NB4 (cell line): ENCODE data around the gene MYO10.

Experiments
- DNase-seq: peaks from one replicate; pipeline ENCODE4 v3.0.0; 2010; ENCODE audit warnings: low read depth
- H3K4me3 ChIP-seq: one replicate; pipeline ENCODE4 v1.5.1; 2011; ENCODE audit warnings: mild to moderate bottlenecking, low read depth, low read length, moderate library complexity
- CTCF ChIP-seq: IDR thresholded peaks from one replicate; pipeline ENCODE4 v1.5.1; 2012; ENCODE audit warnings: low read depth, low read length
- MAX ChIP-seq: IDR thresholded peaks from 2 replicates; pipeline ENCODE4 v1.6.1; 2011; ENCODE audit warnings: low read depth, low read length
- MYC ChIP-seq: IDR thresholded peaks from 2 replicates; pipeline ENCODE4 v1.6.1; 2011; ENCODE audit warnings: low read depth, low read length
- POLR2A ChIP-seq: IDR thresholded peaks from 2 replicates; pipeline ENCODE4 v1.6.1; 2011; ENCODE audit warnings: mild to moderate bottlenecking; ENCODE audit not compliant: insufficient read length; ENCODE audit errors: extremely low read depth

Gene MYO10

GRCh38 chr5:16812448-16812847 is 123.6 kb downstream of the MYO10 start:
- no peak for TF ChIP-seq MAX
- no peak for TF ChIP-seq CTCF
- TF ChIP-seq POLR2A: no peak
- no peak for TF ChIP-seq MYC
- DNase-seq: no peak
- H3K4me3 ChIP-seq: no peak overlapping the region

- no peak for DNase-seq
- TF ChIP-seq MAX (no peak), MYC (no peak), POLR2A (no peak), CTCF (no peak)
- no peak overlapping the region for H3K4me3 ChIP-seq
Measured at GRCh38 chr5:16810208-16810854, 125.8 kb downstream of the MYO10 start.

GRCh38 chr5:16809395-16810207 is 126.5 kb downstream of the MYO10 start:
- no peak overlapping the region for H3K4me3 ChIP-seq
- no peak for DNase-seq
- TF ChIP-seq CTCF: no peak

- no peak for TF ChIP-seq POLR2A
- TF ChIP-seq MAX: no peak
- no peak for TF ChIP-seq CTCF
- no peak for TF ChIP-seq MYC
- H3K4me3 ChIP-seq: no peak overlapping the region
- no peak for DNase-seq
Measured at GRCh38 chr5:16809010-16809394, 127.1 kb downstream of the MYO10 start.

- no peak for TF ChIP-seq CTCF
- TF ChIP-seq MAX: no peak
- no peak for TF ChIP-seq MYC
- TF ChIP-seq POLR2A: no peak
- H3K4me3 ChIP-seq: no peak overlapping the region
- no peak for DNase-seq
Measured at GRCh38 chr5:16808021-16808420, 128.1 kb downstream of the MYO10 start.

- DNase-seq: no peak
- TF ChIP-seq POLR2A (no peak), CTCF (no peak), MYC (no peak), MAX (no peak)
- H3K4me3 ChIP-seq: no peak overlapping the region
Measured at GRCh38 chr5:16807547-16807864, 128.6 kb downstream of the MYO10 start.
